GM19468 (cell line): Measurements from ENCODE around the gene SYVN1.
"Not testable (repeated sequence)": the region's sequence is repeated elsewhere in the genome, so short reads cannot be mapped to it uniquely, and the experiment has no call there.

ENCODE experiments used
- ATAC-seq: cut with Tn5 transposase; IDR thresholded peaks from one replicate; pipeline ENCODE4 v1.9.1; 2021; ENCODE audit warnings: mild to moderate bottlenecking, moderate library complexity, moderate number of reproducible peaks; ENCODE audit not compliant: unreplicated experiment; ENCODE audit errors: extremely low read depth

Gene SYVN1

DNA sequence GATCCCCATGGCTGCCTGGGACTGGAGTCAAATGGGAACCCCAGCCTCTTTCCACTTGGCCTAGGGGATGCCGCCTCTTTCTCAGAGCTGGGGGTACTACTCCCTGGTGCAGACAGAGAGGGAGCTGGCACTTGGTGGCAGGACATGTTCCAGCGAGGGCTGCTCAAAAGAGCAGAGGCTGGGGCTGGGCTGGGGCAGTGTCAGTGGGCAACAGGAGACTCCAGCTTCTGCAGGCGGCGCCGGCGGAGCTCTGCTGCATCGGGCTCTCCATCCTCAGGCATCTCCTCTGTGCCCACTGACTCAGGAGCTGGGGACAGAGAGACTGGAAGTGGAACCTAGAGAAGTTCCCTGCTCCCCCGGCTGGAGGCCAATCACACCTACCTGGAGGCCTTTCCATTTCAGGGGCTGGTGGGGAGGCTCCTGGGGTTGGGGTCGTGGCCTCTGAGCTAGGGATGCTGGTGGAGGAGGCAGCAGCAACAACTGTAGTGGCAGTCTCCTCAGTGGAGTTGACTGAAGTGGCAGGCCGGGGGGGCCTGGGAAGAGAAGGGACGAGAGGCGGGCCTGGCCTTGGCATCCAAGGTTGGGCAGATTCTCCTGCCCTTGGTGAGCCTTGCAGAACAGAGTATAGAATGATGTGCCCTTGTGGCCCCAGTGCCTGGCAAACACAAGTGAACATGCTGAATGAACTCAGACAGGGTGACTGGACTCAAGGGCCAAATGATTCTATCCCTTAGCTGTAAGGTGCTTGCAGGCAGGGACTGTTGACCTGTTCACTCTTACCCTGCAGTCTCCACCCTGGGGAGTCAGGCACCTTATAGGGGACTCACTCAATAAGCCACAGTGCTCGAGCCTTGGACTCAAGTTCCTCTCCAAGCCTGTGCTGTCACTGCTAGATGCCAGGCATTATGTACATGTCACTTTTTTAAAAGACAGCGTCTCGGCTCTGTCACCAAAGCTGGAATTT, 5.9 kb downstream of the SYVN1 start:
- no peak for ATAC-seq

DNA sequence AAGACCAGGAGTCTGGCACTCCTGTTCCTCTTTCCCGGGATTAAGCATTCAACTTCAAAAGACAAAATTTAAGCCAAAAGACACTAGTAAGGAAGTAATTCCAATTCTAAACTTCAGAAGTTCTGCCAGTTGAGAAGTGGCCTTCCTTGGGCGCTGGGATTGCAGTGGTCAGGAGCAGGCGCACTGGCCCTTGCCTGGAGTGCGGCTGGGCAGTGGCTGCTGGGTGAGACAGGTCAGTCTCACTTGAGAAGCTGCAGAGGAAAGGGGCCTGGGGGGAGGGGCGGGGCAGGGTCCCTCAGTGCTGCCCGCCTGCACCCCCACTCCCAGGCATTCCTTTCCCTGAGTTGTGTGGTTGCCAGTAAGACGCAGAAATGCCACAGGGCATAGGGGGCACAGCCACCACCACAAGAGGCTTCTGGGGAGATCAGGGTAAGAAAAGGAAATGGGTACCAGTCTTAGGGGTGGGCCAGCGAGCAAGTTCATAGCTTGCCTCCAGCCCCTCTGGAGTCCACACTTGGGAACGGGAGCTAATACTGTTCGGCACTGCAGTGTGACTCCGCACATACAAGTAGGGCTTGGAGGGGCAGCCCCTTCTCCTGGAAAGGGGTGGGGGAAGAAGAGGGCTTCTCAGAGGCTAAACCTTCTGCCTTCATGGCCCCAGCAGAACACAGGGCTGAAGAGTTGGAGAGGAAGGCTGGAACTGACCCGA, 6.7 kb downstream of the SYVN1 start:
- ATAC-seq: no peak

DNA sequence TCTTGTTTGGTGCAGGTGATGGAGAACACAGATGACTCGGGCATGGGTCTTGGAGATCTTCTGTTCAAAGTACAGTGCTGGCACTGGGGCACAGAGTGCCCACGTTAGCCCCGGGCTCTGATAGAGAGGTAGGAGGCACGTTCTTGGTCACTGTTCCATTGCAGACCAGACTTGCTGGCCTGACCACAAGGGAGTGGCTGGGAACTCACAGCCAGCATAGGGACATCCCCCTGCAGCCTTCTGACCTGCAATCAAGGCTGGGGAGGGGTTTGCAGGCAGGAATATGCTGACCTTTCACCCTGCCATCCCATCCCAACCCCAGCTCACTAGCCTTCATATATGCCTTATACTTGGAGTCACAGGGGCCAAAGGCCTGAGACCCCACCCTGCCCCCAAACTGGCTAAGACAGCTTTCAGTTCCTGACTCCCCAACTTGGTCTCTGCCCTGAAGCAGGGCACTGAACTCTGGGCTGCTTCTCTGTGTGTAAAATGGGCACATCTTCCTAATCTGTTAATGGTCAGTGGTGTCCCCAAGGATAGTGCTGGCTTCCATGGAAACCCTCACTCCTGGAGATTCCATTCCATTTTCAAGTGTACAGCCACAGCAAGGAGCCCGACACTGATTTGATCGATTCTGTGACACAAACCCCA, 7.6 kb downstream of the SYVN1 start:
- no peak for ATAC-seq

DNA sequence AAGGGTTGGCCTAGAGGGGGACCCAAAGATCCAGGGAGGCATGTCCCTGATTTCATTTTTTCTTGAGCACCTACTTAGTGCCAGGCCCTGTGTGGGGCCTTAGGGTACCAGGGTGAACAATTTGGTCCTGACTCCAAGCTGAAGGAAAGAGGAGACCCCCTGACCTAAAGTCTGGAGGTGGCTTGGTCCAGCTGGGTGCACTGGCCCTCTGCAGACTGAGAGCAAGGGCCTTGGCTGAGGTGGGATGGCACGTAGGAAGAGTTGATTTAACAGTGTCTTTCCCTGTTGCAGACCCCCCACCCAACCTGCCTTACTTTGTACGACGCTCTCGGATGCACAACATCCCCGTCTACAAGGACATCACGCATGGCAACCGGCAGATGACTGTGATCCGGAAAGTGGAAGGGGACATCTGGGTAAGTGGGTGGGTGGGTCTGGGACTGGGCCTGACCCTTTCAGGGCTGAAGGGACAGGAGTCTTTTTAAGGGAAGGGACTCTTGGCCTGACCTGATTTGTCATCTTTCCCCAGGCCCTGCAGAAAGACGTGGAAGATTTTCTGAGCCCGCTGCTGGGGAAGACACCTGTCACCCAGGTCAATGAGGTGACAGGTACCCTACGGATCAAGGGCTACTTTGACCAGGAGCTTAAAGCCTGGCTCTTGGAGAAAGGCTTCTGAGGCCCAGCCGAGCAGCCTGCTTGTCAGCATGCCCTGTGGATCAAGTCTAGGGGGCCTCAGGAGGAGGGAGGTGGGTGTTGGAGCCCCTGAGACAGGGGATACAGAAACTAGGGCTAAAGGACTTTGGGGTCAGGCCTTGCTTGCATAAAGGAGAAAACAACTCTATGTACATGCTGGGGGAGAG, 8.9 kb downstream of the SYVN1 start:
- ATAC-seq: no peak

DNA sequence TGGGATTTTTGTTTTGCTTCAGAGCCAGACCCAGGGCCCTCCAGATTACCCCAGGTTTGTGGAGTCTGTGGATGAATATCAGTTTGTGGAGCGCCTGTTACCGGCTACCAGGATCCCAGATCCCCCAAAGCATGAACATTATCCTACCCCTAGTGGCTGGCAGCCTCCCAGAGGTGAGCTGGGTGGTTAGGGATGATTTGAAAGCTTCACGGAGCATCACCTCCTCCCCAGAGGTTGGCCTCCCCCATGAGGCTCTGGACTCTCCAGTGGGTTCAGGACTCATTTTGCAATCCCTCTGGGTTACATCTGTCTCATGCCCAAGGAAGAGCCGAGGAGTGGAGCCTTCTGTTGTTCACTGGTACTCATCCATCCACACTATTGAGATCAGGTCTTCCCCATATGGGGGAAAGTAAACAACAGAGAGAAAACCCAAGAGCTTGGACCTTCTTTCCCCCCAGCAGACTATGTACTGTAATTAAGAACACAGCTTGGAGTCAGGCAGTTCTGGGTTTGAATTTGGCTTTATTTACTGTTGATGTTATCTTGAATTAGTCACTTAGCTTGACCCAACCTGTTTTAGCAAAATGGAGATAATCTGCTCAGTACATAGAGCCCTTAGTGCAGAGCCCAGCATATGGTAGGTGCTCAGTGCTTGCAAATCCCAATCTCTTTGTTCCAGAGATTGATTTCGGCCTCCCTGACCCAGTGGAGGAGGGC, 9.7 kb downstream of the SYVN1 start:
- no peak for ATAC-seq

DNA sequence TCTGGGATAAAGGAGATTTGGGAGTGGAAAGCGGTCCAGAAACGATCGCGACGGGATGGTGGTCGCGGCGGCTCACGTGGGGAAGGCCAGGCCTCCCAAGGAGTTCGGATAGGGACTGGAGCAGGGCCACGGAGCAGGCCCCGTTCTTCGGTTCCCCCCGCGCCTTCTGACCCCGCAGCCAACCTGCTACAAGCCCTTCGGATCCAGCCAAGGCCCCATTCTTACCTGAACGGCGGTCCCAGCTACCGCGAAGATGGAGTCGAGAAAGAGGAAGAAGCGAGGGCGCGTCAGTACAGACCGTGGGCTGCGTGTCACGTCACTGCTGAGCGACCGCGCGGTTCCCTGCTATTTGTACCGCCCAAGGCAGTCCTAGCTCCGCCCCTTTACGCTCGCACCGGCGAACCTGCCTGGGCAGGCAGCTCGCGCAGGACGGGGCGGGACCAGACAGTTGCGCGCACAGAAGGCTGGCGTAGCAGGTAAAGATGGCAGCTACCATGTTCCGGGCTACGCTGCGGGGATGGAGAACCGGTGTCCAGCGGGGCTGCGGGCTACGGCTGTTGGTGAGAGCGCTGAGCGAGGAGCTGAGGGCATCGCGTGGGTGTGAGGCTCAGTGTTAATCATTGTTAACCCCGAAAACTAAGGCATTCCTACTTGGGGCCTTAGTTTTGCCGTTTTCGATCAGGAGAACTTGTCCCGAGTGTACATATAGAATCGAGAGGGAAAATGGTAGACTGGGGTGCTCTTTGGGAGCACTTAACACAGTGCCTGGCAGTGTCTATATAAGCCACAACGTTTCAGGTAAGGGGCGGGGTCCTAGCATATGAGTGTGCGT, 12.2 kb downstream of the SYVN1 start, which contains the start of the genes FAU and MRPL49:
Gene FAU (minus strand): TSS at position 270 of the 832 bp plus-strand sequence. CDS start 321 bp downstream, outside the sequence.
Gene MRPL49 (plus strand): TSS at position 457 of the 832 bp plus-strand sequence. CDS start 26 bp downstream, at position 483.
- ATAC-seq: peak; percentile 72

- no peak for ATAC-seq
These were observed 12.9 kb downstream of the SYVN1 start for GRCh38 chr11:65121447-65121864.

DNA sequence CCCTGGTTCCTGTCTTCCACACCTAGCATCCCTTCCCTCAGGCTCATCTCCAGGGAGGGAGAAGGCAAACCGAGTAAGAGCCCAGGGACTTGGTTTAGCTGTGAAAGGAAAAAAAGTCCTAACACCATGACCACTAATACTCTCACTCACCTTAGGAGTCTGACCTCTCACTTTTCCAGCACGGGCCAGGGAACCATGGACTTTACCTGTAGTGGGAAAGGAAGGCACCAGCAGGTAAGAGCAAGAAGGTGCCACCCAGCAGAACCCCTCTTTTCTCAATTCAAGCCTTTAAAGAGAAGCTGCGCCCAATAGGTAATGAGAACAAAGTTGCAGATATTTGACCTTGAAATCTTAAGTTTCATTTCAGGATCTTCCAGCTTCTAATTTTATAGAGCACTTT, 13.5 kb downstream of the SYVN1 start:
- ATAC-seq: no peak

- no peak for ATAC-seq
These were observed 14.7 kb downstream of the SYVN1 start for GRCh38 chr11:65119670-65119995.

DNA sequence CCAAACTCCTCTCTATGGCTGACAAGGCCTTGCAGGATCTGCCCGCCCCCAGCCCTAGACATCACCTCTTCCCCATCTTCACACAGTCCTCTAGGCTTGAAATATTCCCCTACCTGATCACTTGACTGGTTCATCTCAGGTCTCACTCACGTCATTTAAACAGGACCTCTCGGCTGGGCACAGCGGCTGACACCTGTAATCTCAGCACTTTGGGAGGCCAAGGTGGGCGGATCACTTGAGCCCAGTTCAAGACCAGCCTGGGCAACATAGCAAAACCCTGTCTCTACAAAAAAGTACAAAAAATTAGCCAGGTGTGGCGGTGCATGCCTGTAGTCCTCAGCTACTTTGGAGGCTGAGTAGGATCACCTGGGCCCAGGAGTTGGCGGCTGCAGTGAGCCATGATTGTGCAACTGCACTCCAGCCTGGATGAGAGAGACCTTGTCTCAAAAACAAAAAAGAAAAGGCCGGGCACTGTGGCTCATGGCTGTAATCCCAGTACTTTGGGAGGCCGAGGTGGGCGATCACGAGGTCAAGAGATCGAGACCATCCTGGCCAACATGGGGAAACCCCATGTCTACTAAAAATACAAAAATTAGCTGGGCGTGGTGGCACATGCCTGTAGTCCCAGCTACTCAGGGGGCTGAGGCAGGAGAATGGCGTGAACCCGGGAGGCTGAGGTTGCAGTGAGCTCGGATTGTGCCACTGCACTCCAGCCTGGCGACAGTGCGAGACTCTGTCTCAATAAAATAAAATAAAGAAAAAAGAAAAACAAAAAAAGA, 15.2 kb downstream of the SYVN1 start:
- not testable (repeated sequence) for ATAC-seq

GRCh38 chr11:65118097-65118837, 16.1 kb downstream of the SYVN1 start:
- no peak for ATAC-seq

GRCh38 chr11:65117206-65118096, 16.9 kb downstream of the SYVN1 start, which contains the start of gene ZNHIT2:
Gene ZNHIT2, minus strand, starts transcription at chr11:65117701. Its CDS starts 48 bp downstream, at chr11:65117653.
- peak; percentile 31 for ATAC-seq

DNA sequence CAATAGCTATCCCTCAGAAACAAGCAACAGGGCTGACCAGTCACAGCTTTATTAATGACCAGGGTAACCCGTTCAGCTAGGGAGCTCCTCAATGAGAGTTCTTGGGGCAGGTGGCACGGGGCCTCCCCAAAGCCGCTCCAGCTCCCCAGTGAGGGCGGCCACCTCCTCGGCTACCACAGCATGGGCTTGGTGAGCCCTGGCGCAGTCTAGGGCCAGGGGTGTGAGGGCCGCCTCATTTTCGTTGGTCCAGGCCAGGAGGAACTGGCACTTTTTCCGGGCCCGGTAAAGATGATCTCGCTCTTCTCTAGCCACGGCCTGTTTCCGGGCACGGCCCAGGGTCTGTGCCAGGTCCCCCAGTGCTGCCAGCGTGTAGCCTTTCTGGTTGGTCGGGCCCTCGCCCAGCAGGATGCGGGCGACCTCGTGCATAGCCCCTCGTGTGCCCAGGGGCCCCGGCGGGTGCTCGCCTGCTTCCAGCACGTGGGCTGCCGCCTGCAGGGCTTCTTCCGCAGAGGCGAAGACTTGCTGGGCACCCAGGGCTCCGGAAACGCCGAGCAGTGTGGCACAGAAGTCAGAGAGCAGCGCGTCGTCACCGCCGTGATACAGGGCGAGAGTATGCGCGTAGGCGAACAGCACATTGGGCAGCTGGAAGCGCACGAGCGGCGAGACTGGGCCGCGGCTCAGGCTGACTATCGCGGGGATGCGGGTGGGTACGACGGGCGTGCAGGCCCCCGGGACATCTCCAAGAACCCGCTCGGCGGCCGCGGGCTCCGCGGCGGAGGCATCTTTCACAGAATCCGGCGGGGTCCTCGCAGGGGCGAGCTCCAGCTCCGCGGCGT, 17.7 kb downstream of the SYVN1 start:
- no peak for ATAC-seq

DNA sequence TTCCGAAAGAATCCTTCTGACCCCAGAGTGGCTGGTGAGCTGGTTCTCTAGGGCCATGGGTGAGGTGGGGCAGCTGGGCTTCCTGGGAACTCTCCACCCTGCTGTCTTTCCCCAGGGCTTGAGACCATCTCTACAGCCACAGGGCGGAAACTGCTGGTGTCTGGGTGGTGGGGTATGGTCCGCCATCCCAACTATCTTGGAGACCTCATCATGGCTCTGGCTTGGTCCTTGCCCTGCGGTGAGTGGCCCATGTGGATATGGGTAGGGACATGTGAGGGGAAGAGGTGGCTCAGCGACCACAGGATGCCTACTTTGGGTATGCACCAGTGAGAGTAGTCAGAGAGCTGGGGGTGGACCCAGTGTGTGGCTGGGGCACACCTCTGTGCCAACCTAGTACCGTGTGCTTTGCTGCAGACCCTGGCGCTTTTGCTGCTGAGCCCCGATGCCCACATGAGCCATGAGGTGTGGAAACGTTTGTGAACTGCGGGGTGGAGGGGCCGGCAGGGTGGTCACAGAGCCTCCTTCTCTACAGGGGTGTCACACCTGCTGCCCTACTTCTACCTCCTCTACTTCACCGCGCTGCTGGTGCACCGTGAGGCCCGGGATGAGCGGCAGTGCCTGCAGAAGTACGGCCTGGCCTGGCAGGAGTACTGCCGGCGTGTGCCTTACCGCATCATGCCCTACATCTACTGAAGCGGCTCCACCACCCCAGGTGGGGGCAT, 18.8 kb downstream of the SYVN1 start:
- no peak for ATAC-seq
